Measurements from ENCODE around the gene GTF2E1. TPM values are rescaled to one million over a fixed set of nuclear protein-coding genes. Genes with fewer than 3 reads are reported as not detected.

The GTF2E1 gene
- total and polyA plus RNA-seq, 2 donors (not counting 1 experiment from before 2014, with no cell fraction given), result 11.5 to 15.7 TPM

DNA sequence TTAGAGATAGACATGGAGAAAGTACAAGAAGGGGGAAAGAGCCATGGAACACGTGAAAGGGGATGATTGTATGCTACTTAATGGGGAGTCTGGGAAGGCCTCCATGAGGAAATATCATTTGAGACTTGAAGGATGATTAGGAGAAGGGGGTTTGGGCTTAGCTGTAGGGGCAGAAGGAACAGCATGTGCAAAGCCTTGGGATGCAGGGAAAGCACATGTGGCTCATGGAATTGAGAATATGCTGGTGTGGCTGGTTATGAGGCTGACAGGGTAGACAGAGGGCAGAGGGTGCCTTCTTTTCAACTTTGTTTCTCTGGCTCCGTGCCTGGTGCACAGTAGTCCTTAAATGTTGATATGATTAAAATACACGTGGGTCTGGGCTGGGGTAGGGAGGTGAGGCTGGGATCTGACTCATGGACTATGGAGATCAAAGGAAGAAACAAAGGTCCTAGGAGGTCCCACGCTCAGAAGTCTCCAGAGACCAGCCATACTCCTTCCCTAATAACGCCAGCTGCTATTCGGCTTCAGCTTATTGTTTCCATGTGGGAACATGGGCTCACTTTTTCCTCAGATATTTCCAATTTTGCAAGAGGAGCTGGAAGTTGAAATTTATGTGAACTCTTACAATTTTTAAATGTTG lies 1.1 kb downstream of the GTF2E1 start:
- peak in 1 of 2 donors; percentile 14 for DNase-seq (ENCODE audit: low read depth in 2 of 2)
- no peaks in the 10 kb centered on the region for H3K36me3 ChIP-seq (ENCODE audit: control insufficient read depth, insufficient read depth, low read length)
- H4K20me1 ChIP-seq (ENCODE audit: control insufficient read depth, extremely low read depth, insufficient read depth, low read length), result no peaks in the 10 kb centered on the region
- H3K4me3 ChIP-seq (replicated peaks in 1 of 4; ENCODE audit: control extremely low read depth in 1 of 4, insufficient read depth in 1 of 4, low read depth in 3 of 4, low read length in 4 of 4), result peak overlapping the region; percentile 80 to 99 (median 94)
- H3K4me2 ChIP-seq (ENCODE audit: extremely low read depth, insufficient read depth, low read length), result peak overlapping the region; percentile 100
- peak overlapping the region; percentile 84 for H3K9ac ChIP-seq (ENCODE audit: insufficient read depth, low read length)
- H3K4me1 ChIP-seq (ENCODE audit: control insufficient read depth, extremely low read depth, insufficient read depth, low read length), result peaks cover 6% of the 10 kb centered on the region
- peaks cover 37% of the 10 kb centered on the region for H3K79me2 ChIP-seq (ENCODE audit: control insufficient read depth, insufficient read depth, low read length)
- no peak for TF ChIP-seq EZH2 (IDR thresholded peaks at IDR 0.05; ENCODE audit: low read length, missing control alignments)
- TF ChIP-seq, protein P1, sequence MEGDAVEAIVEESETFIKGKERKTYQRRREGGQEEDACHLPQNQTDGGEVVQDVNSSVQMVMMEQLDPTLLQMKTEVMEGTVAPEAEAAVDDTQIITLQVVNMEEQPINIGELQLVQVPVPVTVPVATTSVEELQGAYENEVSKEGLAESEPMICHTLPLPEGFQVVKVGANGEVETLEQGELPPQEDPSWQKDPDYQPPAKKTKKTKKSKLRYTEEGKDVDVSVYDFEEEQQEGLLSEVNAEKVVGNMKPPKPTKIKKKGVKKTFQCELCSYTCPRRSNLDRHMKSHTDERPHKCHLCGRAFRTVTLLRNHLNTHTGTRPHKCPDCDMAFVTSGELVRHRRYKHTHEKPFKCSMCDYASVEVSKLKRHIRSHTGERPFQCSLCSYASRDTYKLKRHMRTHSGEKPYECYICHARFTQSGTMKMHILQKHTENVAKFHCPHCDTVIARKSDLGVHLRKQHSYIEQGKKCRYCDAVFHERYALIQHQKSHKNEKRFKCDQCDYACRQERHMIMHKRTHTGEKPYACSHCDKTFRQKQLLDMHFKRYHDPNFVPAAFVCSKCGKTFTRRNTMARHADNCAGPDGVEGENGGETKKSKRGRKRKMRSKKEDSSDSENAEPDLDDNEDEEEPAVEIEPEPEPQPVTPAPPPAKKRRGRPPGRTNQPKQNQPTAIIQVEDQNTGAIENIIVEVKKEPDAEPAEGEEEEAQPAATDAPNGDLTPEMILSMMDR (conservative IDR thresholded peaks at IDR 0.05 in 1 of 2, IDR thresholded peaks at IDR 0.05 in 1 of 2; ENCODE audit: low read depth in 1 of 2, low read length in 2 of 2), result no peak
- peak overlapping the region; percentile 86 for H3K27ac ChIP-seq (ENCODE audit: insufficient read depth, low read length)
- peak overlapping the region; percentile 96 for H2AFZ ChIP-seq (ENCODE audit: low read length)
- no peaks in the 10 kb centered on the region for H3K9me3 ChIP-seq (ENCODE audit: control insufficient read depth, insufficient read depth, low read depth, low read length)
- no peaks in the 10 kb centered on the region for H3K27me3 ChIP-seq (ENCODE audit: control insufficient read depth, insufficient read depth, low read length)

- Histone ChIP-seq H4K20me1 (ENCODE audit: control insufficient read depth, extremely low read depth, insufficient read depth, low read length) (no peaks in the 10 kb centered on the region), H3K4me1 (ENCODE audit: control insufficient read depth, extremely low read depth, insufficient read depth, low read length) (peaks cover 6% of the 10 kb centered on the region), H3K36me3 (ENCODE audit: control insufficient read depth, insufficient read depth, low read length) (no peaks in the 10 kb centered on the region), H3K9ac (ENCODE audit: insufficient read depth, low read length) (no peak overlapping the region), H3K27me3 (ENCODE audit: control insufficient read depth, insufficient read depth, low read length) (no peaks in the 10 kb centered on the region), H2AFZ (ENCODE audit: low read length) (no peak overlapping the region), H3K9me3 (ENCODE audit: control insufficient read depth, insufficient read depth, low read depth, low read length) (no peaks in the 10 kb centered on the region), H3K4me3 (replicated peaks in 1 of 4; ENCODE audit: control extremely low read depth in 1 of 4, insufficient read depth in 1 of 4, low read depth in 3 of 4, low read length in 4 of 4) (no peak overlapping the region), H3K4me2 (ENCODE audit: extremely low read depth, insufficient read depth, low read length) (no peak overlapping the region), H3K27ac (ENCODE audit: insufficient read depth, low read length) (no peak overlapping the region), H3K79me2 (ENCODE audit: control insufficient read depth, insufficient read depth, low read length) (peaks cover 39% of the 10 kb centered on the region)
- TF ChIP-seq, protein P1 (conservative IDR thresholded peaks at IDR 0.05 in 1 of 2, IDR thresholded peaks at IDR 0.05 in 1 of 2; ENCODE audit: low read depth in 1 of 2, low read length in 2 of 2), result no peak
- TF ChIP-seq EZH2 (IDR thresholded peaks at IDR 0.05; ENCODE audit: low read length, missing control alignments), result no peak
- DNase-seq (ENCODE audit: low read depth in 2 of 2), result no peak
Observed at GRCh38 chr3:120745466-120745865, 2.9 kb downstream of the GTF2E1 start.

- no peaks in the 10 kb centered on the region for H3K27me3 ChIP-seq (ENCODE audit: control insufficient read depth, insufficient read depth, low read length)
- no peaks in the 10 kb centered on the region for H4K20me1 ChIP-seq (ENCODE audit: control insufficient read depth, extremely low read depth, insufficient read depth, low read length)
- H3K4me1 ChIP-seq (ENCODE audit: control insufficient read depth, extremely low read depth, insufficient read depth, low read length), result no peaks in the 10 kb centered on the region
- no peaks in the 10 kb centered on the region for H3K36me3 ChIP-seq (ENCODE audit: control insufficient read depth, insufficient read depth, low read length)
- TF ChIP-seq, protein P1 (conservative IDR thresholded peaks at IDR 0.05 in 1 of 2, IDR thresholded peaks at IDR 0.05 in 1 of 2; ENCODE audit: low read depth in 1 of 2, low read length in 2 of 2), result no peak
- no peak for TF ChIP-seq EZH2 (IDR thresholded peaks at IDR 0.05; ENCODE audit: low read length, missing control alignments)
- H3K9me3 ChIP-seq (ENCODE audit: control insufficient read depth, insufficient read depth, low read depth, low read length), result no peaks in the 10 kb centered on the region
- no peak for DNase-seq (ENCODE audit: low read depth in 2 of 2)
- peaks cover 18% of the 10 kb centered on the region for H3K79me2 ChIP-seq (ENCODE audit: control insufficient read depth, insufficient read depth, low read length)
- H2AFZ ChIP-seq (ENCODE audit: low read length), result no peak overlapping the region
- H3K9ac ChIP-seq (ENCODE audit: insufficient read depth, low read length), result no peak overlapping the region
- H3K27ac ChIP-seq (ENCODE audit: insufficient read depth, low read length), result no peak overlapping the region
- no peak overlapping the region for H3K4me2 ChIP-seq (ENCODE audit: extremely low read depth, insufficient read depth, low read length)
- H3K4me3 ChIP-seq (replicated peaks in 1 of 4; ENCODE audit: control extremely low read depth in 1 of 4, insufficient read depth in 1 of 4, low read depth in 3 of 4, low read length in 4 of 4), result no peak overlapping the region
Observed at GRCh38 chr3:120749843-120750242, 7.3 kb downstream of the GTF2E1 start.

All from fibroblast of lung (primary cell).